NCI-H1092 treated with DMSO at 0.1 percent for 48 hours (cell line): Measurements from ENCODE around the gene GFPT2.
"Not testable (repeated sequence)": the region's sequence is repeated elsewhere in the genome, so short reads cannot be mapped to it uniquely, and the experiment has no call there.

Experiments
- DNase-seq: peaks from one replicate; lab custom pipeline; 2025; lab: John Stamatoyannopoulos, UW

The GFPT2 gene

DNA sequence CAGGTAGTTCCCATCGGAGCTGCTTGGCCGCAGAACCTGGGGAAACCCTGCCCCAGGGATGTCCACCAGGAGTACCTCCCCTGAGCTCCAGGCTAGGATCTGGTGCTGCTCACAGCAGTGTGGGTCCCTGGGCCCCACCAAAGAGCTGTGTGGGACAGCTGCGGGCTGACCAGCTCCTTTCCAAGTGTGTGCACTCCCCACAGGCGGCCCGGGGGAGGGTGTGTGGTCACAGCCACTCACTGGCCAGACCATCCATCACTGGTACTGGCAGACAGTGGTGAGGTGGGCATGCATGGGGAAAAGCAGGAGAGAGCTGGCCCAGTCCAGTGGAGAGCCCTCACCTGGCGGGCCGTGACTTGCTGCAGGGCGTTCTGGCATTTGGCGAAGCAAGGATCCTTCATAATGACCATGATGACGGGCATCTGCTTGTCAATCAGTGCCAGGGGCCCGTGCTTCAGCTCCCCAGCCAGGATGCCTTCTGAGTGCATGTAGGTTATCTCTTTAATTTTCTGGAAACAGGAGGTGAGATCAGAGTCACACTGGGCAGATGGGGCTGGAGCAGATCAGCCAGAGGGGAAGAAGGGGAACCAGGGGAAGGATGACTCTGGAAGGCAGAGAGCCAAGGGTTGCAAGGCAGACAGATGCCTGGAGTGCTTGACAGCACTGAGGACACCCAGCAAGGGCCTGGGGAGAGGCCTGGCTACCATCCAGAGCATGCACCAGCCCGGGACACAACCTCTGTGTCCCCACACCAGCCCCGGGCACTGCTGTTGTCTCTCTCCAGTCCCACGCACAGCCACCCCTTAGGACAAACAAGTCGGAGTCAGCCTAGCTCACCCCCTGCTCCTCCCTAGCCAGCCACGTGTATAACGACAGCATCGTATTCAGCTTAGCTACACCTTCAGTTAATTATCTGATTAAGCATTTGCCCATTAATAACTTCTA, 48.4 kb downstream of the GFPT2 start:
- no peak for DNase-seq

DNA sequence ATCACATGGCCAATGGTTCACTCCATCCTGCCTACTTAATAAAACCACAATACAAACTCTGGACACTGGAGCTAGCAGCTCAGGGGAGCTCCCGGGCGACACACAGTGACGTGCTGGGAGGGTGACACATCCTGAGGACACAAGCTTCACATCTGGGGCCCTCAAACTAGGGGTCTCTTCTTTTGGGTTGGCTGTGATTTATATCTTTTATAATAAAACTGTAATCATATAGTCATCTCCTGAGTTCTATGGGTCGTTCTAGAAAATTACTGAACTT, 49.2 kb downstream of the GFPT2 start:
- no peak for DNase-seq

DNA sequence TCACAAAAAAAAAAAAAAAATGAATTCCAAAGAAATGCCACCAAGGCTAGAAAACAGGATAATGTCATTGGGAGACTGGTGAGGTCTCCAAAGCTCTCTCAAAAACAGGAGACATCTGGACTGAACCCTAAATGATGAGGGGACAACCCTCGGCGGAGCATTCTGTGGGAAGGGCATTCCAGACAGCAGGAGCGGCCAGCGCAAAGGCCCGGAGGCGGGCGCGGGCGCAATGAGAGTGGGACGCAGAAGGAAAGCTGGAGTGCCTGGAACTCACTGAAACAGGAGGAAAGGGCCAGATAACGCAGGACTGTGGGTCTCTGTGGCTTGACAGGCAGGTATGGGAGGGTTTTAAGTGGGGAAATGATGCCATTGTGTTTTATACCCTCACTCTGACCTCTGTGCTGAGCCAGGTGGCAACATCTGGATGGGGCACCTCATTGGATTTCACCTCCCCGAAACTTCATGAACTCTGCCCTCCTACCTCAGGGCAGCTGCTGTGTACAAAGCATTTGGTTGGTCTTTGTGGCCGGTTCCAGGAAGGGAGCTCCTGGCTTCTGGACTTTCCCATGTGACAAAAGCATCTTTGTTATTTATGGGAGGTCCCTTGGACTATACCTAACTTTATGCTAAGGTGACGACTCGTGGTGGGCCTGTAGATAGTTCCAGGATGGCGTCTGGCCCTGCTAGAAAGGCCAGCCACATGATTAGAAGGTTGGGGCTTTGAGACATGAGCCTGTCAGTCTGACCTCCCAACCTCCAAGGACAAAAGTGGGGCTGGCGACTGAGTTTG, 49.7 kb downstream of the GFPT2 start:
- no peak for DNase-seq

- no peak for DNase-seq
Measured at GRCh38 chr5:180302256-180302655, 50.9 kb downstream of the GFPT2 start.

DNA sequence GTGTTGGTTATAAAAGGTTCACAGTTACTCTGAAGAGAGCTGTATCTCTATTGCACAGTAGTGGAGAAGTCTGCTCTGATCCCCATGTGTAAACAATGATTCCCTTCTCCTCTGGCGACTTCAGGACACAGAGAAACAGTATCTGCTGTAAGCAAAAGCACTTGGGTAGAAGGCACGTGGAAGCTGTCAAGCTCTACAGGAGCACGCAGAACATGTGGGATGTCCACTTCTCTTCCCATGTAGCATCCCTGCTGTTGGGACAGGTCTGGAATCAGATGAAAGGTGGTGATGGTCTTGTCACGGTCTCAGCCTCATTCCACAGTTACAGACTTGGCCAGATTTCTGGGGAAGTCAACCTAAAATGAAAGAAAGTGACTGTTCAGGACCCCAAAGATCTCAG, 51.9 kb downstream of the GFPT2 start:
- DNase-seq = no peak

GRCh38 chr5:180299526-180299925, 53.6 kb downstream of the GFPT2 start:
- no peak for DNase-seq

- DNase-seq = not testable (repeated sequence)
Measured at GRCh38 chr5:180299014-180299413, 54.1 kb downstream of the GFPT2 start.

GRCh38 chr5:180297587-180298282, 55.4 kb downstream of the GFPT2 start:
- no peak for DNase-seq

- DNase-seq = no peak
Measured at GRCh38 chr5:180296771-180297170, 56.4 kb downstream of the GFPT2 start.

GRCh38 chr5:180294913-180295555, 58.1 kb downstream of the GFPT2 start:
- no peak for DNase-seq

- DNase-seq = no peak
Measured at GRCh38 chr5:180294411-180294810, 58.7 kb downstream of the GFPT2 start.

DNA sequence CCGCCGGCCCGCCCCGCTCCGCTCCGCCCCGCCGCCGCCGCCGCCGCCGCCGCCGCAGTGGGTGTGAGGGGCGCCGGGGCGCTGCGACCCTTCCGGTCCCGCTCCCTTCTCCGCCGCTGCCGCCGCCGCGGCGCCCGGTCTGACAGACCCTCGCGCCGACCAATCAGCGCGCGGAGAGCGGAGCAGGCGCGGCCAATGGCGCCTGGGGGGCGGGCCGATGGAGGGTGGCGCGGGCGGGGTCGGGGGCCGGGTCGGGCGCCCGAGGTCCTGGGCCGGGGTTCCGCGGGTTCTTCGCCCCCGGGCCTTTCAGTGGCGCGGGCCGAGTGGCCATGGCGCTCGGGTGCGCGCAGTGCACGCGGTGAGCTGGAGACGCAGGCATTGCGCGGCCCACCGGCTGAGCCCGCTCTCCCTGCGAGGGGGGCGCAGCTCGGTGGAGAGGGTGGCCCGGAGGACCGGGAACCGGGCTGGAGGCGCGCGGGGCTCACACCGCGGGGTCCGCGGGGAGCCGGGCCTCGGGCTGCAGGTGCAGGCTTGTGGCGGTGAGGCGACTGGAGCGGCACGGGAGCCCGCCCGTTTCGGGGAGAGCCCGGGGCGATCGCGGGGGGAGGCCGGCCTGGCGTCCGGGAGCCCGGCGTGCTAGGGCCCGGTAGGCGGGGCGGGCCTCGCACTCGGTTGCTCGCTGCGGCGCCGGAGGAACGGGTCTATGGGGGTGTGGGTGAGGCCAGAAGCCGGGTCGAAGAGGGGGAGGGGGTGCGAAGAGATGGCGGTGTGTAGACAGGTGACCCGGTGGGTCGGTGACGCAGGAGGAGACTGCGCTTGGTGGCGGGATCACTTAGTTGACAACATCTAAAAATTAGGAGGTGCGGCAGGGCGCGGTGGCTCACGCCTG, 60.9 kb downstream of the GFPT2 start, which contains the start of gene MAPK9:
MAPK9 (minus strand) TSS at position 141 of the 889 bp plus-strand sequence. CDS start 11,522 bp downstream, outside the sequence.
- peak; percentile 65 for DNase-seq

GRCh38 chr5:180291234-180291940, 61.7 kb downstream of the GFPT2 start:
- DNase-seq = no peak

- no peak for DNase-seq
Measured at GRCh38 chr5:180290568-180291233, 62.4 kb downstream of the GFPT2 start.

GRCh38 chr5:180289966-180290365, 63.2 kb downstream of the GFPT2 start:
- no peak for DNase-seq

- peak; percentile 4 for DNase-seq
Measured at GRCh38 chr5:180289433-180289832, 63.7 kb downstream of the GFPT2 start.

DNA sequence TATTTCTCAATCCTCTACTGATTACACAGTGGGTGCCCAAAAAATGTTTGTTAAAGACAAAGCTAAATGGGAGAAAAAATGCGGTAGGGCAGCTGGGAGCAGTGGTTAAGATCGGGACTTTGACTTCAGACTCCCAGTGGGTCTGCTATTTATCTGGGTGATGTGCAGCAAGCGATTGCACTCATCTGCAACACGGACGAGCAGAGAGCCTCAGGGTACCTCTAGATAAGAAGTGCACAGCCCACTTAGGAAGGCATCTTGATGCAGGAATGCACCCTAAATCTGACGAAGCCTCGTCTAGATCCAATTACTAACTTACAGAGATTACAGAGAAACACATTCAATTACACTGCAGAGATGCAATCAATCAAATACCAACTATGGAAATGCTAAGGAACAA, 65.3 kb downstream of the GFPT2 start:
- no peak for DNase-seq

DNA sequence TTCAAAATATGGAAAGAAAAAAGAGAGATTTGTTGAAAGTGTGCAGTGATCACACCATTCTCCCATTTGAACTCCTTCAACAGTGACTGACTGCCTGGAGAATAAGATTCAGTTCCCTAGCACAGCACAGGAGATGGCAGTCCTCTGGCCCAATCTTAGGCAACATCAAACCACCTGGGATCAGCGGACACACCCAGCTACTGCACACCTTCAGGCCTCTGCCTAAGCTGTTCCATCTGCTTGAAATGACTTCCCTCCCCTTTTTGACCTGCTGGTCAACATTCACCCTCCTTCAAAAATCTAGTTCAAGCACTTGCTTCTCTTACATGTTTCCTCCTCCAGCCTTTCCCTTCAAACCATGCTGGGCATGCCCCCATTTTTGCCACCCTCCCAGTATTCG, 65.7 kb downstream of the GFPT2 start:
- DNase-seq = no peak

DNA sequence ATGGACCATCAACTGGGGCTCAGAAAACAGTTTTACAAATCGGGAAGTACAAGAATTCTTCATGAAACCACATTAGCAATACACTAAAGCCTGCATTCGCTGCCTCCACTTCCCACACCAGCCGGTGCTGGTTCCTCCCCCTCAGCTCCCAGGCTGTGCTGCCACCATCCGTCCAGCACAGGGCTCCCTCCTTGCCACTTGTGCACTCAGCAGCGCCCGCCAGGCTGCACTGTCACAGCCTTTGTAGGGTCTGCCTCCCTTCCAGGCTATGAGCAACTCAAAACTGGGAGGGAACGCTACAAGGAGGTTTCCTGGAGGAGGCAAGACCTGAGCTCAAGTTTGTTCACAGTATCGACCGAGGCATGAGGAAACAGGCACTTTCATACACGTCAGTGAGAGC, 69.0 kb downstream of the GFPT2 start:
- no peak for DNase-seq
